Caco-2 (cell line): ENCODE measurements around the gene PRAMEF18. TPM values are rescaled to one million over a fixed set of nuclear protein-coding genes. Genes with fewer than 3 reads are reported as not detected.
"Not testable (repeated sequence)": the region's sequence is repeated elsewhere in the genome, so short reads cannot be mapped to it uniquely, and the experiment has no call there.

ENCODE experiments used
- BruUV-seq: library from RNA; stranded (reverse); fragments of 400-500 nt; replicated peaks from 2 replicates; lab custom pipeline; 2021; lab: Mats Ljungman, UMichigan
- CTCF ChIA-PET: fragments of 300-600 bp; sonication (Branson Sonifier 250); formaldehyde crosslinking; loops from one replicate; lab custom pipeline; 2022; ENCODE audit warnings: antibody characterized with exemption; lab: Charles Lee
- POLR2A ChIA-PET: fragments of 300-600 bp; sonication (Branson Sonifier 250); formaldehyde crosslinking; loops from one replicate; lab custom pipeline; 2022; ENCODE audit warnings: antibody characterized with exemption; lab: Charles Lee
- DNase-seq, 2 experiments: peaks; one replicate each; pipeline versions ENCODE4 v3.0.0 to v3.0.0-alpha.2; 2020 to 2022
- H3K27me3 ChIP-seq: replicated peaks from 2 replicates; pipeline ENCODE4 v1.6.0; 2011; ENCODE audit warnings: low read length; ENCODE audit not compliant: control insufficient read depth, insufficient read depth
- H3K36me3 ChIP-seq: 2 replicates; pipeline ENCODE4 v1.5.1; 2011; ENCODE audit warnings: low read length; ENCODE audit not compliant: control insufficient read depth, insufficient read depth
- H3K4me1 ChIP-seq: fragments of 250-450 bp; sonication (Bioruptor Pico); 2 replicates; pipeline ENCODE4 v1.5.1; 2020; ENCODE audit warnings: mild to moderate bottlenecking
- H3K4me3 ChIP-seq: 2 replicates; pipeline ENCODE4 v1.5.1; 2011; ENCODE audit warnings: low read depth, mild to moderate bottlenecking, control low read depth, low read length
- H3K9me3 ChIP-seq: fragments of 250-450 bp; sonication (Bioruptor Pico); 2 replicates; pipeline ENCODE4 v1.5.1; 2020; ENCODE audit warnings: mild to moderate bottlenecking, moderate library complexity
- H3K27ac Mint-ChIP-seq: one replicate; pipeline ENCODE4 v1.8.0; 2022; ENCODE audit warnings: mixed read lengths; ENCODE audit not compliant: unreplicated experiment
- H3K27me3 Mint-ChIP-seq: one replicate; pipeline ENCODE4 v1.8.0; 2022; ENCODE audit warnings: mixed read lengths; ENCODE audit not compliant: insufficient read depth, unreplicated experiment
- H3K36me3 Mint-ChIP-seq: one replicate; pipeline ENCODE4 v1.8.0; 2022; ENCODE audit warnings: mild to moderate bottlenecking, mixed read lengths; ENCODE audit not compliant: insufficient read depth, unreplicated experiment
- H3K4me1 Mint-ChIP-seq: one replicate; pipeline ENCODE4 v1.8.0; 2022; ENCODE audit warnings: low read depth, mixed read lengths; ENCODE audit not compliant: unreplicated experiment
- H3K4me3 Mint-ChIP-seq: one replicate; pipeline ENCODE4 v1.8.0; 2022; ENCODE audit warnings: mild to moderate bottlenecking, moderate library complexity, mixed read lengths; ENCODE audit not compliant: unreplicated experiment
- H3K9me3 Mint-ChIP-seq: one replicate; pipeline ENCODE4 v1.8.0; 2022; ENCODE audit warnings: mixed read lengths; ENCODE audit not compliant: unreplicated experiment
- intact Hi-C: fragments of 100-400 bp; cut with micrococcal nuclease; formaldehyde crosslinking; loops from one replicate; pipeline ENCODE4 v1.10.0; 2022; ENCODE audit not compliant: unreplicated experiment
- total RNA-seq: library from RNA; stranded (reverse); gene quantifications from 2 replicates; pipeline ENCODE4 v1.2.3, GENCODE V29; 2022

Gene PRAMEF18
- total RNA-seq, 1 experiment from 2014 or later: not detected

DNA sequence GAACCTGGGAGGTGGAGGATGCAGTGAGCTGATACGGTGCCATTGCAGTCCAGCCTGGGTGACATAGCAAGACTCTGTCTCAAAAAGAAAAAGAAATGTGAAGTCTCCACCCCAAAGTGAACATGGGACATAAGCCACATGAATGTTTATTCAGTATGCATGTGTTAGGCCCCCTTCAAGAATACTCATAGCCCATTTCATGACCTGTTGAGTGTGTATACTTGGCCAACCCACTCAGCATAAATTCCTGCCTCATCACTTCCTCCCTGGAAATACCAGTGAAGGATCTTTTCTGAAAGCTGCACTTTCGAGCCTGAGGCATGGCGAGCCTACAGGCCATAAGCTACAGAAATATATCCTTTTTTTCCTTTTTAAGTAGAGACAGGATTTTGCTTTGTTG, 6.8 kb downstream of the PRAMEF18 start:
- BruUV-seq, H3K4me1 ChIP-seq, CTCF ChIA-PET, H3K4me3 Mint-ChIP-seq, H3K9me3 Mint-ChIP-seq, H3K27ac Mint-ChIP-seq, H3K4me1 Mint-ChIP-seq, H3K9me3 ChIP-seq, H3K27me3 ChIP-seq, H3K36me3 ChIP-seq, H3K27me3 Mint-ChIP-seq, intact Hi-C loops, H3K36me3 Mint-ChIP-seq, POLR2A ChIA-PET, H3K4me3 ChIP-seq, DNase-seq: not testable (repeated sequence)

DNA sequence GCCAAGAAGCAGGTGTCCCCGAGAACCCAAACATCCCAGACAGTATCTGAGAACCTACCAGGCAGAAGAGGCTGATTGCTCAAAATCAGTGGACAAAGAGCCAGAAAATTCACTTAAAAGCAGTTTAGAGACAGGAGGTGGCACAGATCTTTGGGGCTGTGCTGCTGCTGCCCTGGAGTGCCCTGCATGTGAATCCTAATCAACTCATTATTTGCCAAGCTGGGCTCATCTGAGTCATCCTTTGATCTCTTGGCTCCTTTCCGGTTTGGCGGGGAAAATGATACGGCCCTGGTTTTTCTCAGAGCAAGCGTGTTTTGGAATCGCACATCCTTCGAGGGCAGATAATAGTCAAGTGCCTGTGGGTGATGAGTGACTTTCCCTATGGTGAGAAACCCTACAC, 9.3 kb downstream of the PRAMEF18 start:
- H3K4me1 ChIP-seq, H3K4me1 Mint-ChIP-seq, DNase-seq, BruUV-seq, CTCF ChIA-PET, H3K4me3 ChIP-seq, H3K4me3 Mint-ChIP-seq, H3K9me3 ChIP-seq, H3K27ac Mint-ChIP-seq, H3K27me3 ChIP-seq, H3K9me3 Mint-ChIP-seq, H3K27me3 Mint-ChIP-seq, H3K36me3 Mint-ChIP-seq, intact Hi-C loops, POLR2A ChIA-PET, H3K36me3 ChIP-seq: not testable (repeated sequence)

DNA sequence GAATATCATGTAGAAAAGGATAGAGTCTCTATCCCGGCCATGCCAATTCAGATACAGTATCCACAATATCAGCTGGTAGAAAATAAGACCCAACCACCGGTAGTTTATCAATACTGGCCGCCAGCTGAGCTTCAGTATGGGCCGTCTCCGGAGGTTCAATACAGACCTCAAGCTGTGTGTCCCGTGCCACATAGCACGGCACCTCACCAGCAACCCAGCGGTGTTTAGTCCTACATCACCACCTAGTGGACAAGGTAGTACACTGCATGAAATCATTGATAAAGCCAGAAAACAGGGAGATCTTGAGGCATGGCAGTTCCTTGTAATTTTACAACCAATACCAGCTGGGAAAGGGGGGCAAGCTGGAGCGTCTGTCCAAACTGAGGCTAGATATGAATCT, 17.2 kb downstream of the PRAMEF18 start:
- H3K27ac Mint-ChIP-seq, DNase-seq, H3K27me3 ChIP-seq, H3K4me3 ChIP-seq, BruUV-seq, H3K9me3 Mint-ChIP-seq, POLR2A ChIA-PET, H3K4me1 ChIP-seq, H3K4me3 Mint-ChIP-seq, H3K4me1 Mint-ChIP-seq, H3K36me3 Mint-ChIP-seq, intact Hi-C loops, H3K9me3 ChIP-seq, H3K36me3 ChIP-seq, H3K27me3 Mint-ChIP-seq, CTCF ChIA-PET: not testable (repeated sequence)

DNA sequence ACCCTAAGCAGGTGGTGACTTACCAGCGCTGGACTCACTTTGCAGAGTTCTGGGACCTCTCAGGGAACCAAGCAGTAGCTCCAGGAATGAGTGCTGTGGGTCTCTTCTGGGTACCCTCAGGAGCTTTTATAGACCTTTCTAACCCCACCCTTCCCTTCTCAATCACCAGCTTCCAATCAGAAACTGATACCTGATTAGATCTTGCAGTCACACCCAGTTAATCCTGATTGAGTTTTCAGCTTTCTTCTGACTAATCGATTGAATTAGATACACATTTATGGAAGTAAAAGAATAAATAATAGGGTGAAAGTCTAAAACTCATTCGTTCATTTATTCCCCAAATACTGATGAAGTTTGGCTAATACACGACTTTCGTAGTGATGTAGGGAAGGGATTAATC, 24.6 kb downstream of the PRAMEF18 start, which contains the start of gene PRAMEF13:
PRAMEF13 (minus strand) TSS at position 101 of the 400 bp plus-strand sequence. CDS start 1,820 bp downstream, outside the sequence.
- H3K27me3 ChIP-seq, H3K9me3 Mint-ChIP-seq, H3K4me3 Mint-ChIP-seq, H3K4me1 ChIP-seq, H3K27ac Mint-ChIP-seq, H3K9me3 ChIP-seq, H3K4me1 Mint-ChIP-seq, DNase-seq, BruUV-seq, H3K27me3 Mint-ChIP-seq, H3K36me3 ChIP-seq, POLR2A ChIA-PET, H3K36me3 Mint-ChIP-seq, CTCF ChIA-PET, H3K4me3 ChIP-seq, intact Hi-C loops: not testable (repeated sequence)

Other genes with a start within 250 kb of the PRAMEF18 start
- not detected in 2 replicates for gene PRAMEF27, start 169.6 kb downstream of the PRAMEF18 start, total RNA-seq
- not detected in 2 replicates for gene HNRNPCL3, start 165.4 kb downstream of the PRAMEF18 start, total RNA-seq
- gene PRAMEF25, start 155.4 kb downstream of the PRAMEF18 start, total RNA-seq: not detected in 2 replicates
- not detected in 2 replicates for gene HNRNPCL2, start 109.3 kb downstream of the PRAMEF18 start, total RNA-seq
- not detected in 2 replicates for gene PRAMEF26, start 70.1 kb downstream of the PRAMEF18 start, total RNA-seq
- gene HNRNPCL4, start 60.5 kb downstream of the PRAMEF18 start, total RNA-seq: not detected in 2 replicates
- not detected in 2 replicates for gene PRAMEF9, start 54.3 kb downstream of the PRAMEF18 start, total RNA-seq
- gene PRAMEF13, start 24.7 kb downstream of the PRAMEF18 start, total RNA-seq: not detected in 2 replicates
- gene PRAMEF5, start 28.0 kb upstream of the PRAMEF18 start, total RNA-seq: not detected in 2 replicates
- not detected in 2 replicates for gene PRAMEF8, start 59.0 kb upstream of the PRAMEF18 start, total RNA-seq
- gene PRAMEF33, start 77.4 kb upstream of the PRAMEF18 start, total RNA-seq: 0.23 and 0.49 TPM in 2 replicates
- not detected in 2 replicates for gene PRAMEF15, start 89.4 kb upstream of the PRAMEF18 start, total RNA-seq
- gene PRAMEF14, start 121.0 kb upstream of the PRAMEF18 start, total RNA-seq: not detected in 2 replicates
- gene PRAMEF19, start 145.8 kb upstream of the PRAMEF18 start, total RNA-seq: not detected in 2 replicates
- not detected in 2 replicates for gene PRAMEF17, start 163.5 kb upstream of the PRAMEF18 start, total RNA-seq
- gene PRAMEF20, start 184.3 kb upstream of the PRAMEF18 start, total RNA-seq: not detected in 2 replicates